Stimulated activated CD4-positive, alpha-beta T cell treated with anti-CD3 and anti-CD28 coated beads, Interleukin-12 subunit alpha, Interleukin-12 subunit beta, amount 100 ng/mL, for 48 hours (primary cell): ENCODE data around the gene KRT77.

Source experiments
- DNase-seq, 3 donors: peaks; one replicate each; pipeline ENCODE4 v3.0.0-alpha.2; 2020; ENCODE audit warnings: low read depth in 2 of 3, low spot score in 1 of 3

KRT77 gene

GRCh38 chr12:52659395-52659794, 43.9 kb downstream of the KRT77 start:
- DNase-seq, result no peak

GRCh38 chr12:52658196-52658595, 45.1 kb downstream of the KRT77 start:
- DNase-seq, result no peak

GRCh38 chr12:52657250-52657902, 45.9 kb downstream of the KRT77 start:
- no peak for DNase-seq

- no peak for DNase-seq
Observed at GRCh38 chr12:52656616-52657015, 46.7 kb downstream of the KRT77 start.

DNA sequence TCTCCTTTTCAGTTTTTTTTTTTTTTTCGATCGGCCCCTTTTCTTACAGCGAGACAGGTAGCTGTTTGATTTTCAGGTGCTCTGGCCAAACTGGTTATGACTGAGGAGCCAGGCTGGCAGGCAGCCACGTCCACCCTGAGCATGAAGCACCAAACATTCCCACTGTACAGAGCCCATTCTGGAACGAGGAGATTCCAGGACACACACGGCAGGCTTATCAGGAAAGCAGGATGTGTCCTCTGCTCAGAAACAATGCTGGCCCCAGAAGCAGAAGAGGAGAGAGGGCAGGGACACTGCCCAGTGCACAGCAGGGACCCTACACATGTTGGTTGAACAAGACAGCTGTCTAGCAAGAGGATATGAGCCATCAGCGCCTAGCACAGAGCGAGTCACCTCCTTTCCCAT, 47.6 kb downstream of the KRT77 start:
- DNase-seq, result no peak

- no peak for DNase-seq
Observed at GRCh38 chr12:52655251-52655650, 48.1 kb downstream of the KRT77 start.

DNA sequence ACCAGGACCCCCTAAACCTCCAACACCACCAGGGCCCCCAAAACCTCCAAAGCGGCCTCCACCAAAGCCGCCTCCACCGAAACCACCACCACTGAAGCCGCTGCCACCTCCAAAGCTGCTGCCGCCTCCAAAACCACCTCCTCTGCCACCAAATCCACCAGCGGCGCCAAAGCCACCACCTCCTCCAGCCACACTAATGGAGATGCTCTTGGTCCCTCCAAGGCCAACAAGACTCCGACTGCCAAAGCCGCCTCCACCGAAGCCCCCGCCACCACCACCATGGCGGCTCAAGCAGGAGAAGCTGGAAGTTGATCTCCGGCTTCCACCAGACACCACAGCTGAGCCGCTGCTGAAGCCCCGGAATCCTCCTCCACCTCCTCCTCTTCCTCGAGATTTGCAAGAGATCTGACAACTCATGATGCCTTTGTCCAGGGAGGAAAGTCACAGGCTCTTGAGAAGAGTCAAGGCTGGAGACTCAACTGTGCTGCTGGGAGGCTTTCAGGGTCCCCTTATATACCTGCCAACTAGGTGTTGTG, 51.5 kb downstream of the KRT77 start, which contains the start of gene KRT2:
KRT2 (minus strand) TSS at position 486 of the 536 bp plus-strand sequence; CDS start at position 417, 69 bp downstream.
- DNase-seq, result no peak

DNA sequence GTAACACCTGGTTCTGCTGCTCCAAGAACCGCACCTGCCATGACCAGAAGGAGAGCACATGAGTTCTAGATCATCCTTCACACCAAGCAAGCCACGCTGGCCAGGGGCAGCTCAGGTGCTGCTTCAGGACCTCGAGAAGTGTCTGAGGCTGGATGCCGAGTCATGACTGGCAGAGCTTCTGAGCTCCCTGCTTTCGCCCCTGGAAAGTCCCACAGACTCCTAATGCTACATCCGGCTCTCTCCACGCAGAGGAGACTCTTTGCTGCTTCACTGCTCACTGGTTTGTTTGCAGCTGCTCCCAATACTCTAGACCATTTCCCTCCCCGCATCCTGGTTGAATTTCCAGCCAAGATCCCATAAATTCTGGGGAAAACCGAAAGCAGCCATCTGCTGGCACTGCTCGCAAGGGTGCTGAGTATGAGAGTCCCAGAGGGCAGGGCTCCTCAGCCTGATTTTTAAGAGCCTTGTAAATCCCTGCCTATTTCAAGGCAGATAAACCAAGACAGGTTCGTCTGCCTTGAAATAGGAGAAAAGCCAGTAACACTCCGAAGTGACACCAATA, 52.7 kb downstream of the KRT77 start:
- DNase-seq, result no peak

GRCh38 chr12:52649066-52649465, 54.3 kb downstream of the KRT77 start:
- DNase-seq, result no peak

DNA sequence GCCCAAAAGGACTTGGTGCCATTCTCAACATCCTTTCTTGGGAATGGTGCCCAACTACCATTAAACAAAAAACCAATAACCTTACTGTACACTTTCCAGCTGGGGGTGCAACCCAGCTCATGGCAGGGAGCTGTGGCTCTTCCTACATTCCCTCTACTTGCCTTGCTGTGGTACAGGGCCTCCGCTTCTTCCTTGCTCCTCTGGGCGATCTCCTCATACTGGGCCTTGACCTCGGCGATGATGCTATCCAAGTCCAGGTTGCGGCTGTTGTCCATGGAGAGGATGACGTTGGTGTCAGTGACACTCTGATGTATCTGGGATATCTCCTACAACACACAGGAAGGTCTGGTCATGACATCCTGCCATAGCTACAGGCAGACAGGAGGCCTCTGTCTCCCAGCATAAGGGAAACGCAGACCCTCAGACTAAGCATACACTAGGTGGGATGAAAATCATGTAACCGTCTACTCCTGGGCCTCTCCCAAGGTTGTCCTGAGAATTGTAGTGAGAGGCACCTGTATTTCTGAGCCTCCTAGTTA, 55.2 kb downstream of the KRT77 start:
- DNase-seq, result no peak

DNA sequence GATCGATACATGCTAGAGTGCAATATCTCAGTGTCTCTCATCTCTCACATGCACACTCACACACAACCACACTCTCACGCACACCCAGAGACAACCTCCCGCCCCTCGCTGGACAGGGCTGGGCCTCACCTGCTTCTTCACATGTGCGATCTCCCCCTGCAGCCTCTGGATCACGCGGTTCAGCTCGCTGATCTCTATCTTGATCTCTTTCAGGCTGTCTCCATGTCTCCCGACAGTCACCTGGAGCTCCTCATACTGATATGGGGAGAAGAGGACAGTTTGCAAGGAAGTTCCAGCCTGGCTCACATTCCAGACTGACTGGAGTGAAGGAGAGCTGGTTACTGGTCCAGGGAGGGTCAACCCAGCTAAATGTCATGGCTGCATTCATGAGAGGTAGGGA, 55.7 kb downstream of the KRT77 start:
- DNase-seq, result no peak

DNA sequence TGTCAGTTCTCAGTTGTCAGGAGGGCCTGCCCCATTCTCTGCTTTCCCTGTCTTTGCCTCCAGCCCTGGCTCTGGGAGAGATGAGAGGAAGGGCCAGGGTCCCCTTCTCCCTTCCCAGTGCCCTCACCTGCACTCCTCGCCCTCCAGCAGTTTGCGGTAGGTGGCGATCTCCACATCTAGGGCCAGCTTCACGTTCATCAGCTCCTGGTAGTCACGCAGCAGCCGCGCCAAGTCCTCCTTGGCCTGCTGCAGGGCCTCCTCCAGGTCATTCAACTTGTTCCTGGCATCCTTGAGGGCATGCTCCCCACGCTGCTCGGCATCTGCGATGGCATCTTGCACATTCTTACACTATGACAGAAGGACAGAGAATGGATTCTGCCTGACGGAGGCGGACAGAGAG, 56.7 kb downstream of the KRT77 start:
- DNase-seq, result no peak

DNA sequence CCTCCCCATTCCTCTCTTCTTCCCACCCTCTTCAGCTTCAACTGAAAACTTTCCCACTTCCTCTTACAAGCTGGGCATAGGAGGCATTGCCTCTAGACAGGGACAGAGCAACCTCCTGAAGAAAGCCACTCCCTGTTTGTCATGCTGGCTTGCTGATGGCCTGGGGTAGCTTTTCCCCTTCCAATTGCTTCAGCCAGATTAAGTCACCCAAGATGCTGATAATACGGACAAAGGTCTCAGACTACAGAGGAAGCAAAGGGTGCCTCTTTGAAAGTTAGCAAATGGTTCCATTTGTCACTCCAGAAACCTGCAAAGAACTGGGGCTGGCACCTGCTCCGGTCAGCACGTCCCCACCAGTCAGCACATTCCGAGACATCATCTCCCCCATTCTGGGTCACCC, 57.3 kb downstream of the KRT77 start:
- no peak for DNase-seq

DNA sequence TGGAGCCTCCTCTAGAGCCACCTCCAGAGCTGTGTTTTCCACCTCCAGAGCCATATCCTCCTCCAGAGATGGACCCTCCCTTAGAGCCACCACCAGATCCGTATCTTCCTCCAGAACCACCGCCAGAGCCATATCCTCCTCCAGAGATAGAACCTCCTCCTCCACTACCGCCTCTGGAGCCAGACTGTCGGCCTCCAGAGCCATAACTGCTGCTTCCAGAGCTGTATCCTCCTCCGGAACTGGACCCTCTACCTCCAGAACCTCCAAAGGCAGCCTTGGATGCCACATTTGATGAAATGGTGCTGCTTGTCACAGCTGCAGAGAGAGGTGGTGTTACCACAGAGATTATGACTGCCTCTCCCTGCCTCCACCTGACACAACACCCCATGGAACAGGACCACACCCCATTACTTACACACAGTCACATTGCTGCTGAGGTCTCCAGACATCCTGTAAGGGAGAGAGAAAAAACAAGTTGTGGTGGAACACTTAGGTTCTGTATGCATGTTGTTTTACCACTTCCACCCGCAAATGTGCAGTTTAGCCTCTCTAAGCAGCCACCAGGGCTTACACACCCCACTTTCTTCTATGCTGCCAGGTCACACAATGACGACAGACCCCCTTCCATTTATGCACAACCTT, 58.1 kb downstream of the KRT77 start:
- DNase-seq, result no peak

DNA sequence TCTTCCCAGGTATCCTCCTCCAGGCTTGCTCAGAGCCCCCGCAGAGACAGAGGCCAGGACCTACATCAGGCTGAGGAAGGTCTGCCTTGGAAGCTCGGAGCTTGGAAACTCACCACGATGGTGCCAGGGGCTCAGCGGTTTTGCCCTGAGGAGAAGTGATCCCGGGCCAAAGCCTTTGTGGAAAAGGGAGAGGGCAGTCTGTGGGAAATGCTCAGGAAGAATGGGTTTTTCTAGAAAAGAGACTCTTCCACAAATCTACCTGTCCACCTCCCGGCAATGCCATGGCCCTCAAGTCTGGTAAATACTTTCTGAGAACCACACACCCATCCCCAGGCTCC, 59.3 kb downstream of the KRT77 start:
- no peak for DNase-seq

- no peak for DNase-seq
Observed at GRCh38 chr12:52643233-52644077, 59.9 kb downstream of the KRT77 start.

- no peak for DNase-seq
Observed at GRCh38 chr12:52641468-52641867, 61.9 kb downstream of the KRT77 start.
